HCT116 (cell line): ENCODE measurements around the gene NDUFAF2. TPM values are rescaled to one million over a fixed set of nuclear protein-coding genes. Genes with fewer than 3 reads are reported as not detected.

Experiments
- ATAC-seq: fragments of 200-7000 bp; cut with Tn5 transposase; 2 replicates; pipeline ENCODE4 v1.9.1; 2020; ENCODE audit warnings: mild to moderate bottlenecking, moderate library complexity
- BruUV-seq: library from RNA; stranded (reverse); fragments of 400-500 nt; replicated peaks from 2 replicates; lab custom pipeline; 2021; lab: Mats Ljungman, UMichigan
- CTCF ChIA-PET: fragments of 300-600 bp; sonication (Branson Sonifier 250); formaldehyde crosslinking; loops from one replicate; lab custom pipeline; 2021; ENCODE audit warnings: antibody characterized with exemption; lab: Charles Lee
- POLR2A ChIA-PET: fragments of 300-600, 350-600 bp; sonication (Branson Sonifier 250); formaldehyde crosslinking; loops from one replicate; lab custom pipeline; 2021; ENCODE audit warnings: antibody characterized with exemption; lab: Charles Lee
- RAD21 ChIA-PET, 2 experiments: fragments of 300-600 bp; sonication (Branson Sonifier 250); formaldehyde crosslinking; loops; one replicate each; lab custom pipeline; 2023; ENCODE audit warnings: low total read pairs in 2 of 2; ENCODE audit not compliant: uncharacterized antibody in 2 of 2, unreplicated experiment in 2 of 2, low non-redundant PET in 1 of 2; lab: Charles Lee
- DNase-seq: peaks from one replicate; pipeline ENCODE4 v3.0.0-alpha.2; 2010; ENCODE audit warnings: low read depth, low spot score
- H2AFZ ChIP-seq: fragments of 200-600 bp; shearing (Covaris generic), sonication (generic); 2 replicates; pipeline ENCODE4 v1.6.1; 2017; ENCODE audit warnings: low read depth, mixed run types, mixed read lengths, antibody characterized with exemption, low read length; ENCODE audit not compliant: poor library complexity, severe bottlenecking
- H3K27ac ChIP-seq: 2 replicates; pipeline ENCODE4 v1.5.1; 2012; ENCODE audit warnings: low read depth, low read length
- H3K27me3 ChIP-seq: fragments of 200-600 bp; sonication (generic); 2 replicates; pipeline ENCODE4 v1.6.1; 2016; ENCODE audit warnings: mixed run types, low read length, mixed read lengths; ENCODE audit not compliant: insufficient read depth
- H3K36me3 ChIP-seq, 2 experiments: fragments of 200-500 bp in 1 of 2; fragments of 200-600 bp in 1 of 2; sonication (Bioruptor generic) in 1 of 2; sonication (generic) in 1 of 2; 2 replicates each; pipeline versions ENCODE4 v1.5.1 to v1.6.1; 2014 to 2016; ENCODE audit warnings: low read length in 2 of 2, inconsistent platforms in 1 of 2, mixed read lengths in 1 of 2, mixed run types in 1 of 2; ENCODE audit not compliant: insufficient read depth in 2 of 2, control insufficient read depth in 1 of 2
- H3K4me1 ChIP-seq, 2 experiments: fragments of 200-600 bp in 1 of 2; sonication (generic) in 1 of 2; 2 replicates each; pipeline versions ENCODE4 v1.5.1 to v1.6.1; 2012 to 2017; ENCODE audit warnings: low read length in 2 of 2, inconsistent platforms in 1 of 2, mild to moderate bottlenecking in 1 of 2, mixed read lengths in 1 of 2, mixed run types in 1 of 2, moderate library complexity in 1 of 2; ENCODE audit not compliant: insufficient read depth in 2 of 2, control insufficient read depth in 1 of 2
- H3K4me2 ChIP-seq: fragments of 200-600 bp; sonication (generic); 2 replicates; pipeline ENCODE4 v1.6.1; 2017; ENCODE audit warnings: mixed run types, low read length, mixed read lengths
- H3K4me3 ChIP-seq, 2 experiments: fragments of 200-600 bp in 1 of 2; sonication (generic) in 1 of 2; replicated peaks in 1 of 2; 2 replicates each; pipeline ENCODE4 v1.5.1; 2011 to 2016; ENCODE audit warnings: low read length in 2 of 2, control low read depth in 1 of 2, low read depth in 1 of 2, mild to moderate bottlenecking in 1 of 2, mixed read lengths in 1 of 2, mixed run types in 1 of 2
- H3K79me2 ChIP-seq: fragments of 200-600 bp; sonication (generic); 2 replicates; pipeline ENCODE4 v1.6.1; 2017; ENCODE audit warnings: mild to moderate bottlenecking, mixed run types, low read length, moderate library complexity, mixed read lengths; ENCODE audit not compliant: insufficient read depth
- H3K9ac ChIP-seq: fragments of 200-600 bp; sonication (generic); 2 replicates; pipeline ENCODE4 v1.6.1; 2016; ENCODE audit warnings: low read length, mixed read lengths
- H3K9me2 ChIP-seq: fragments of 200-600 bp; sonication (generic), shearing (Covaris generic); 2 replicates; pipeline ENCODE4 v1.6.1; 2017; ENCODE audit warnings: mixed run types, mild to moderate bottlenecking, moderate library complexity; ENCODE audit not compliant: insufficient read depth
- H3K9me3 ChIP-seq, 2 experiments: fragments of 200-500 bp in 1 of 2; fragments of 200-600 bp in 1 of 2; sonication (Bioruptor generic) in 1 of 2; sonication (generic) in 1 of 2; 2 replicates each; pipeline ENCODE4 v1.6.1; 2014 to 2017; ENCODE audit warnings: low read length in 2 of 2, mixed read lengths in 2 of 2, inconsistent platforms in 1 of 2, low read depth in 1 of 2, mild to moderate bottlenecking in 1 of 2, mixed run types in 1 of 2, moderate library complexity in 1 of 2; ENCODE audit not compliant: control insufficient read depth in 1 of 2, insufficient read depth in 1 of 2
- H4K20me1 ChIP-seq: fragments of 200-600 bp; sonication (generic), shearing (Covaris generic); 2 replicates; pipeline ENCODE4 v1.6.1; 2017; ENCODE audit warnings: mixed run types, mild to moderate bottlenecking, moderate library complexity; ENCODE audit not compliant: insufficient read depth
- CEBPB ChIP-seq: IDR thresholded peaks from 2 replicates; pipeline ENCODE4 v1.6.1; 2012; ENCODE audit warnings: low read depth
- EGR1 ChIP-seq: IDR thresholded peaks from 2 replicates; pipeline ENCODE4 v1.6.1; 2012; ENCODE audit warnings: low read depth
- ELF1 ChIP-seq: IDR thresholded peaks from 2 replicates; pipeline ENCODE4 v1.6.1; 2012; ENCODE audit warnings: low read depth, borderline replicate concordance
- EZH2 ChIP-seq: fragments of 200-600 bp; sonication (generic); IDR thresholded peaks from 2 replicates; pipeline ENCODE4 v1.6.1; 2017; ENCODE audit warnings: antibody characterized with exemption, mixed run types
- EZH2phosphoT487 ChIP-seq: fragments of 200-600 bp; IDR thresholded peaks from 2 replicates; pipeline ENCODE4 v1.6.1; 2018; ENCODE audit warnings: antibody characterized with exemption, borderline replicate concordance
- FOSL1 ChIP-seq: IDR thresholded peaks from 2 replicates; pipeline ENCODE4 v1.6.1; 2012; ENCODE audit warnings: low read depth
- JUND ChIP-seq: IDR thresholded peaks from 2 replicates; pipeline ENCODE4 v1.6.1; 2012
- POLR2A ChIP-seq: IDR thresholded peaks from 2 replicates; pipeline ENCODE4 v1.7.0; 2011; ENCODE audit warnings: borderline replicate concordance; ENCODE audit not compliant: insufficient read depth, insufficient read length; ENCODE audit errors: extremely low read depth
- POLR2AphosphoS5 ChIP-seq: IDR thresholded peaks from 2 replicates; pipeline ENCODE4 v1.6.1; 2011; ENCODE audit warnings: mild to moderate bottlenecking, low read depth, low read length, moderate library complexity
- RAD21 ChIP-seq: IDR thresholded peaks from 2 replicates; pipeline ENCODE4 v1.6.1; 2012; ENCODE audit warnings: low read depth, mild to moderate bottlenecking
- SIN3A ChIP-seq: IDR thresholded peaks from 2 replicates; pipeline ENCODE4 v1.6.1; 2012; ENCODE audit warnings: low read depth
- SP1 ChIP-seq: IDR thresholded peaks from 2 replicates; pipeline ENCODE4 v1.6.1; 2012; ENCODE audit warnings: low read depth
- TCF7L2 ChIP-seq: IDR thresholded peaks from 2 replicates; pipeline ENCODE4 v1.7.0; 2011; ENCODE audit warnings: borderline replicate concordance, inconsistent platforms; ENCODE audit not compliant: insufficient read depth, insufficient read length; ENCODE audit errors: extremely low read depth
- YY1 ChIP-seq: IDR thresholded peaks from 2 replicates; pipeline ENCODE4 v1.6.1; 2011; ENCODE audit warnings: low read length, low read depth, moderate library complexity, mild to moderate bottlenecking; ENCODE audit not compliant: insufficient replicate concordance; ENCODE audit errors: extremely low read depth
- ZFX ChIP-seq: fragments of 450-650 bp; IDR thresholded peaks from 2 replicates; pipeline ENCODE4 v1.6.1; 2017
- ZNF274 ChIP-seq: fragments of 200-500 bp; sonication (Bioruptor generic); IDR thresholded peaks from 2 replicates; pipeline ENCODE4 v1.6.1; 2014; ENCODE audit warnings: mild to moderate bottlenecking, low read depth, low read length, inconsistent platforms
- intact Hi-C: fragments of 100-400 bp; cut with micrococcal nuclease; formaldehyde crosslinking; loops from 2 replicates; pipeline ENCODE4 v1.10.0; 2022
- total RNA-seq: library from RNA; stranded (reverse); gene quantifications from one replicate; pipeline ENCODE4 v1.2.1, GENCODE V29; 2021; ENCODE audit not compliant: unreplicated experiment
- TF ChIP-seq, protein P1 (sequence below): IDR thresholded peaks from 2 replicates; pipeline ENCODE4 v1.6.1; 2012
- TF ChIP-seq, protein P2 (sequence below), 3 experiments: fragments of 200-600 bp in 1 of 3; sonication (generic) in 1 of 3; IDR thresholded peaks in 2 of 3; conservative IDR thresholded peaks in 1 of 3; 2 replicates each; pipeline ENCODE4 v1.5.1; 2012 to 2017; ENCODE audit warnings: low read depth in 2 of 3, low read length in 2 of 3, antibody characterized with exemption in 1 of 3, borderline replicate concordance in 1 of 3, control low read depth in 1 of 3, mild to moderate bottlenecking in 1 of 3, mixed read lengths in 1 of 3, mixed run types in 1 of 3, moderate library complexity in 1 of 3; ENCODE audit not compliant: insufficient read depth in 1 of 3

Gene NDUFAF2
- total RNA-seq, 1 experiment from 2014 or later: 36.9 TPM

DNA sequence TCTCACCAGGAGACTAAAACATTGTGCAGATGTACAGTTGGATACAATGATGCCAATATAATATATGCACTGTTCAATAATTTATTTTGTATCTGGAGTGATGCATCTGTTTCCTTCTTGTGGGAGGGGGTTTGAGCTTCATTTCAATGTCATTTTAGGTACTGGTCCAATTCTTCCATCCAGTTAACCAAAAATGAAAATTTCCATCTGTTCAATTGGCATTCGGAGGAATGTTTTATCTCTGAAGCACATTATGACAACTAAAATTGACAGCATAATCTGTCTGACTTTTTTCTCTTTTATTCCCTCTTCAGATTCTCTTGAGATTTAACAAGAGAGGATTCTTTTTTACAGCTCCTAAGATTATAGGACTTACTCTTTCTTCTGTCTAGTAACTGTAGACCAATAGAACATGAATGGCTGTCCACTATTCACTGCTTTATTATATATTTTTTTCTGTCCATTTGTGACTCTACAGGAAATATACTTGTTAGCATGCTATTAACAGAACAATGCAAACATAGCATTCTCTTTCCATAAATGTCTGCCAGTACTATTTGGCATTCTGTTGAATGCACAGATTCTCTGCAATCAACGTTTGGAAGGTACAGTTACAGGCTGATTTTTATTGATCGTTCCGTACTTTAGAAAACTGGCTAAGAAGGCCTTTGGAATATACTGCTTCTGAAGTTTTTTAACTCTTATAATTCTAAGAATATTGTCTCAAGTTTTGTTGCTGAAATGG lies 57.8 kb downstream of the NDUFAF2 start:
- ATAC-seq: no peak
- H3K27ac ChIP-seq: no peak overlapping the region
- CTCF ChIA-PET: no interaction called here
- no peaks in the 10 kb centered on the region for H3K9me2 ChIP-seq
- BruUV-seq: no TSS peak
- TF ChIP-seq EZH2: no peak
- no peak for TF ChIP-seq TCF7L2
- TF ChIP-seq, all 23 proteins: peak for 0
- ChIA-PET POLR2A (no interaction called here), RAD21 (no interaction called here)
- Histone ChIP-seq H3K79me2 (peaks cover 6% of the 10 kb centered on the region), H3K9ac (no peak overlapping the region), H3K4me2 (no peak overlapping the region), H3K36me3 (no peaks in the 10 kb centered on the region), H3K27me3 (no peaks in the 10 kb centered on the region), H3K4me3 (no peak overlapping the region), H3K4me1 (no peaks in the 10 kb centered on the region), H3K9me3 (no peaks in the 10 kb centered on the region), H2AFZ (no peak overlapping the region), H4K20me1 (no peaks in the 10 kb centered on the region)
- no peak for DNase-seq
- intact Hi-C loops: no loop called here

DNA sequence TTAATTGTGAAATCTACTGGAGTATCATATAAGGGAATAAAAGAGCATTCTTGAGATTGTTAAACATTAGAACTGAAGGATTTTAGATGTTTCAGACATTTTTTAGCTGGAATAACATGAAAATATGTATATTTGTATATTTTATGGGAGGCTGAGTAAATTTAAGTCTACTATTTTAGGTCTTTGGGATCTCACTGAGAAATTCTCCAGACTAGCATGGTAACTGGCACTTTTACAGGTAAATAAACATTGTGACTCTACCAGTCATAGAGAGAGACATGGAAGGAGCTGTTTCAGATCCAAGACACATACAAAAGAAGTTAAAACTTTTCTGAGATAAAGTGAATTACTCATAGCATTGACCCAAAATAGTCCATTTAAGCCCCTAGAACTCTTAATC lies 59.4 kb downstream of the NDUFAF2 start:
- Histone ChIP-seq H3K27ac (no peak overlapping the region), H3K4me3 (no peak overlapping the region), H4K20me1 (no peaks in the 10 kb centered on the region), H3K4me1 (no peaks in the 10 kb centered on the region), H3K9ac (no peak overlapping the region), H3K9me2 (no peaks in the 10 kb centered on the region), H3K27me3 (no peaks in the 10 kb centered on the region), H3K4me2 (no peak overlapping the region), H3K9me3 (no peaks in the 10 kb centered on the region), H2AFZ (no peak overlapping the region), H3K79me2 (peaks cover 12% of the 10 kb centered on the region), H3K36me3 (no peaks in the 10 kb centered on the region)
- ChIA-PET POLR2A (no interaction called here), RAD21 (no interaction called here), CTCF (no interaction called here)
- ATAC-seq (no peak), DNase-seq (no peak)
- no TSS peak for BruUV-seq
- intact Hi-C loops: no loop called here
- no peak for TF ChIP-seq ZNF274
- TF ChIP-seq EZH2phosphoT487: no peak
- no peak for TF ChIP-seq YY1
- TF ChIP-seq, protein P1, sequence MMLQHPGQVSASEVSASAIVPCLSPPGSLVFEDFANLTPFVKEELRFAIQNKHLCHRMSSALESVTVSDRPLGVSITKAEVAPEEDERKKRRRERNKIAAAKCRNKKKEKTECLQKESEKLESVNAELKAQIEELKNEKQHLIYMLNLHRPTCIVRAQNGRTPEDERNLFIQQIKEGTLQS: no peak
- no peak for TF ChIP-seq CEBPB
- no peak for TF ChIP-seq SIN3A
- no peak for TF ChIP-seq EGR1
- no peak for TF ChIP-seq POLR2A
- TF ChIP-seq TCF7L2: no peak
- no peak for TF ChIP-seq RAD21
- no peak for TF ChIP-seq FOSL1
- TF ChIP-seq ELF1: no peak
- no peak for TF ChIP-seq SP1
- TF ChIP-seq, protein P2, sequence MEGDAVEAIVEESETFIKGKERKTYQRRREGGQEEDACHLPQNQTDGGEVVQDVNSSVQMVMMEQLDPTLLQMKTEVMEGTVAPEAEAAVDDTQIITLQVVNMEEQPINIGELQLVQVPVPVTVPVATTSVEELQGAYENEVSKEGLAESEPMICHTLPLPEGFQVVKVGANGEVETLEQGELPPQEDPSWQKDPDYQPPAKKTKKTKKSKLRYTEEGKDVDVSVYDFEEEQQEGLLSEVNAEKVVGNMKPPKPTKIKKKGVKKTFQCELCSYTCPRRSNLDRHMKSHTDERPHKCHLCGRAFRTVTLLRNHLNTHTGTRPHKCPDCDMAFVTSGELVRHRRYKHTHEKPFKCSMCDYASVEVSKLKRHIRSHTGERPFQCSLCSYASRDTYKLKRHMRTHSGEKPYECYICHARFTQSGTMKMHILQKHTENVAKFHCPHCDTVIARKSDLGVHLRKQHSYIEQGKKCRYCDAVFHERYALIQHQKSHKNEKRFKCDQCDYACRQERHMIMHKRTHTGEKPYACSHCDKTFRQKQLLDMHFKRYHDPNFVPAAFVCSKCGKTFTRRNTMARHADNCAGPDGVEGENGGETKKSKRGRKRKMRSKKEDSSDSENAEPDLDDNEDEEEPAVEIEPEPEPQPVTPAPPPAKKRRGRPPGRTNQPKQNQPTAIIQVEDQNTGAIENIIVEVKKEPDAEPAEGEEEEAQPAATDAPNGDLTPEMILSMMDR (IDR thresholded peaks at IDR 0.05 in 2 of 3, conservative IDR thresholded peaks at IDR 0.05 in 1 of 3; ENCODE audit: borderline replicate concordance in 1 of 3, insufficient read depth in 1 of 3, low read depth in 2 of 3, low read length in 2 of 3): no peak
- no peak for TF ChIP-seq JUND
- TF ChIP-seq ZFX: no peak
- TF ChIP-seq POLR2AphosphoS5: no peak
- no peak for TF ChIP-seq EZH2
